GM18507 (cell line): ENCODE measurements around the gene MYL11.
A peak's percentile ranks its signal among the peaks of the same experiment; 100 is the strongest.
"Not testable (repeated sequence)": the region's sequence is repeated elsewhere in the genome, so short reads cannot be mapped to it uniquely, and the experiment has no call there.

Source experiments
- DNase-seq: peaks from one replicate; pipeline ENCODE4 v3.0.0; 2011; ENCODE audit warnings: low read depth; ENCODE audit not compliant: insufficient read length; ENCODE audit errors: extremely low spot score
- FAIRE-seq: peaks from 2 replicates; lab custom pipeline; 2011; peaks lifted over from hg19 to GRCh38; lab: Jason Lieb, UNC

The MYL11 gene

DNA sequence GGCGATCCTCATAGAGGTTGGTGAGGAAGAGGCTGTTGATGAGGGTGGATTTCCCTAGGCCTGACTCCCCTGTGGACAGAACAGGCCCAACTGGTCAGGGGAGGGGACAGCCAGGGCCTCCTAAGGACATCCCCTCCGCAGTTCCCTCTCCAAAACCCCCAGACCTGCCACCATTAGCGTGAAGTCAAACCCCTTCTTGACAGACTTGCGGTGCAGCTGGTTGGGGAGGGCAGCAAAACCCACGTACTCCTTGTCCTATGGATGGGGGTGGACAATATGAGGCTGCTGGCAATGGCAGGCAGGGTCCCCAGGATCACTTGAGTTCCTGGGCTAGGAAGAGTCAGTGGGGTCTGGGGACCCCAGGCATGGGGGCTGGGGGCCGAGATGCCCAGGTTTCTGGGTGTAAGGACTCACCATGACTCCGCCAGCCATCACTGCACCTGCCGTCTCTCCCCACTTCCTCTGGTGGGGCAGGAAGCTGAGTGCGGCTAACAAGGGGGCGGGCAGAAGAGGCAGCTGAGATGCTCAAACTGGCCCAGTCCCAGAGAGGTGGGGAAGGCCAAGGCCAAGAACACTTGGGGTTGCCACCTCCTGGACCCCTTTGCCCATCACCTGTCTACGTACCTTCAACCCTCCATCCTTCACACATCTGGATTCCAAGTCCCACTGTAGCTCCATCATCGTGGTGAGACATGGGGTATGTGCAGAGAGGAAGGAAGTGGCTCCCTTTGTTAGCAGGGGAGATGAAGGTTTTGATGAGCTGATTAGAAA is 7.7 kb downstream of the MYL11 start, which contains the start of gene SEPTIN1:
TSS of gene SEPTIN1 (minus strand) at position 451 of the 771 bp plus-strand sequence. CDS start at position 432, 19 bp downstream.
- peak; percentile 61 for DNase-seq
- FAIRE-seq: peak; percentile 95

- FAIRE-seq: no peak
Measured at GRCh38 chr16:30383521-30383920, 8.9 kb downstream of the MYL11 start.

DNA sequence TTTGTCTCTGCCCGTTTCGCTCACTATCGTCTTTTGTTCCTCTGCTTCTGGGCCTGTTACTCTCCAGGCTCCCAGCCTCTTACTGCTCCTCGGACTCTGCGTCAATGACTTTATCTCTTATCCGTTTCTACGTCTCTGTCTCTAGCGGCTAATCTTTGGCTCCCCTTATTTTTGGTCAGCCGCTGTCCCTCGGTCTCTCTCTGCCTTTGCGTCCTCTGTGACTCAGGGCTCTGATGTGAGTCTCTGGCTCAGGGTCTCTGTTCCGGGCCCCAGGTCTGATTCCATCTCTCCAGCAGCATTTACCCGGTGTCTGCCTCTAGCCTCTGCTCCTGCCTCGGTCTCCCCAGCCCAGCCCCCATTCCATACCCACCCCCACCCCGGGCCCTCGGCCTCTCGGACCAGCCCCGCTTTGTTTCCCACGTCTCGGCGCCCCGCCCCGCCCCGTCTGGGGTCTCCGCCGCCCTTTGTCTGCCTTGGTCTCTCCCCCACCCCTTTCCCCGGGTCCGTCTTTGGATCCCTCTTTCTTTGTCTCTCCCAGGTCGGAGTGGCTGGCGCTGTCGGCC is 20.1 kb downstream of the MYL11 start:
- FAIRE-seq (no peak), DNase-seq (no peak)

More at GRCh38 chr16:30383521-30383920, 8.9 kb downstream of the MYL11 start:
- no peak for DNase-seq

DNA sequence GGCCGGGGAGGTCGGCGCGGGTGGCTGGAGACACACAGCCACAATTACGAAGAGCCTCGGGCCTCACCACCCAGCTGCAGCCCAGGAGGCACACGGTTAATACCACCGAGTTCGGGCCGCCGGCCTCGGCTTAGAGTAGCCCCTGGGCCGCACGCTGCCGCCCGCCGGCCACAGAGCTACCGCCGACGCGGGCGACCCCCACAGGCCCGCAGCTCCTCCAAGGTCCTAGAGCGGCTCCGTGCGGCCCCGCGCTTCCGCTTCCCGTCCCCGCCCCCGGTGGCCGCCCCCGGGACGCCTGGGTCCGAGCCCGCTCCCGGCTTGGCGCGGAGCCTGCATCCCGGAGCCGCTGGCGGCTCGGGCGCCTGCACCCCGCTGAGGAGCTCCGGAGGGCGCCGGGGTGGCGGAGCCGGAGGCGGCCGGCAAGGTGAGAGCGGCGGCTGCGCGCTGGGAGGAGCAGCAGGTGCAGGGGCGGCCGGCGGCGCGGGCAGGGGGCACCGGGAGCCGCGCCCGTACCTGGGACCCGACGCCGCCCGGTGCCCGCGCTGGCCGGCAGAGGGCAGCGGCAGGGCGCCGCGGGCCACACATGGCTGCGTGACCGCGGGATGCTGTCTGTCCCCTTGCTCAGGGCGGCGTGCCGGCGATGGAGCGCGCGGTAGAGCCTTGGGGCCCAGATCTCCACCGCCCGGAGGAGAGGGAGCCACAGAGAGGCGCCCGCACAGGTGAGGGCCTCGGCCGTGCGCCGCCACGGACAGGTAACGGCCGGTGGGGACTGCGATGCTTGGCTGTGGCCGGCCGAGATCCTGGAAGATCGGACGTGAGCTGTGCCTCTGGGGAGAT is 20.8 kb downstream of the MYL11 start, which contains the start of gene ZNF48:
TSS of gene ZNF48 (plus strand) at position 266 of the 837 bp plus-strand sequence. CDS start at position 641, 375 bp downstream.
- DNase-seq: peak; percentile 55

GRCh38 chr16:30395992-30396585 is 21.5 kb downstream of the MYL11 start:
- DNase-seq (no peak), FAIRE-seq (no peak)

More for the DNA sequence above, 20.8 kb downstream of the MYL11 start, which contains the start of gene ZNF48:
- FAIRE-seq: peak; percentile 38

DNA sequence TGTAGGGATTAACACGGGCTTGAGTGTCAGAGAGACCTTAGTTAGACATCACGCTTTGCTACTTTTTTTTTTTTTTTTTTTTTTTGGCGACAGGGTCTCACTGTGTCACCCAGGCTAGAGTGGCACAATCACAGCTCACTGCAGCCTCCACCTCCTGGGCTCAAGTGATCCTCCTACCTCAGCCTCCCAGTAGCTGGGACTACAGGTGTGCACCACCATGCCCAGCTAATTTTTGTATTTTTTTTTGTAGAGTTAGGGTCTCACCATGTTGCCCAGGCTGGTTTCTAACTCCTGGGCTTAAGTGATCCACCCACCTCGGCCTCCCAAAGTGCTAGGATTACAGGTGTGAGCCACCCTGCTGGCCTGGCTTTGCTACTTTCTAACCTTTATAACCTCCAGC is 22.0 kb downstream of the MYL11 start:
- not testable (repeated sequence) for DNase-seq, FAIRE-seq

DNA sequence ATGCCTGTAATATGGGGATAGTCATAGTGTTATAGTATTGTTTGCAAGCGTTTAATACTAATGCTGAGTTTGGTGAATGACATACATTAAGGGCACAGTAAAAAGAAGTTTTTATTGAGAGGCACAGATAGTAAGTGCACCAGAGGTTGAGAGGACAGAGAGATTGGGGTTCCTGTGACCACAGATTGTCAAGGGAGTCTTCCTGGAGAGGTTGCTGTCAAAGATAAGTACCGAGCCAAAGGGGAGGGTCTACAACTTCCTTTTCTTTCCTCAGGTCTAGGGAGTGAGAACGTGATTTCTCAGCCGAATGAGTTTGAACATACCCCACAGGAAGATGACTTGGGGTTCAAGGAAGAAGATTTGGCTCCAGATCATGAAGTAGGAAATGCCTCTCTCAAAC is 22.5 kb downstream of the MYL11 start:
- DNase-seq: no peak
- no peak for FAIRE-seq

GRCh38 chr16:30397776-30398660 is 23.4 kb downstream of the MYL11 start:
- FAIRE-seq: no peak
- no peak for DNase-seq

DNA sequence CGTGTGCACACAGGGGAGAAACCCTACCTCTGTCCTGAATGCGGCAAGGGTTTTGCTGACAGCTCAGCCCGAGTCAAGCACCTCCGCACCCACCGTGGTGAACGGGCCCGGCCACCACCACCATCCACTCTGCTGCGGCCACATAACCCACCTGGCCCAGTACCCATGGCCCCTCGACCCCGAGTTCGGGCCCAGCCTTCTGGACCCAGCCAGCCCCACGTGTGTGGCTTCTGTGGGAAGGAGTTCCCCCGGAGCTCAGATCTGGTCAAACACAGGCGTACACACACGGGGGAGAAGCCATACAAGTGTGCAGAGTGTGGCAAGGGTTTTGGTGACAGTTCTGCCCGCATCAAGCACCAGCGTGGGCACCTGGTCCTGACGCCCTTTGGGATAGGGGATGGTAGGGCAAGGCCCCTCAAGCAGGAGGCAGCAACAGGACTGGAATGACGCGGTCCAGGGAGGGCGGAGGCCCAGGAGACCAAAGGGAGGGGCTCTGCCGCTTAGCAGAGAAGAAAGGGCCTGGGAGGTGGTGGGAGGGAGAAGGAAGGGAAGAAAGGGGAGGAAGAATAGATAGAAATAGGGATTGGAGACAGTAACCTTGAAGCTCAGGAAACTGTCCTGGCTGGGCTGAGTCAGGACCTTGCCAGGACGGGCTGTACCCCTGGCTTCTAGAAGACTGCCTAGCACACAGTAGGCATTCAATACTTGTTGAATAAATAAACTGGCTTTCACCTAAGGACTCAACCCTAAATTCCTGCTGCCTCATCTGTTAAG is 24.2 kb downstream of the MYL11 start:
- FAIRE-seq: no peak
- no peak for DNase-seq

- DNase-seq (no peak), FAIRE-seq (no peak)
Measured at GRCh38 chr16:30399435-30400186, 25.0 kb downstream of the MYL11 start.

- FAIRE-seq (no peak), DNase-seq (no peak)
Measured at GRCh38 chr16:30401768-30402425, 27.3 kb downstream of the MYL11 start.

GRCh38 chr16:30406795-30407101 is 32.1 kb downstream of the MYL11 start:
- DNase-seq (no peak), FAIRE-seq (no peak)

GRCh38 chr16:30407102-30407803 is 32.7 kb downstream of the MYL11 start, which contains the start of gene ZNF771:
ZNF771 (plus strand) TSS chr16:30407606; CDS start chr16:30408054, 448 bp downstream.
- DNase-seq (peak; percentile 78), FAIRE-seq (peak; percentile 70)

GRCh38 chr16:30407804-30408534 is 33.4 kb downstream of the MYL11 start:
- no peak for FAIRE-seq
- DNase-seq: no peak
